ENCODE results near the gene TREML2.
"Not testable (repeated sequence)": the region's sequence is repeated elsewhere in the genome, so short reads cannot be mapped to it uniquely, and the experiment has no call there.

The TREML2 gene

GRCh38 chr6:41204156-41204555 is 3.2 kb upstream of the TREML2 start:
- no peak for DNase-seq

DNA sequence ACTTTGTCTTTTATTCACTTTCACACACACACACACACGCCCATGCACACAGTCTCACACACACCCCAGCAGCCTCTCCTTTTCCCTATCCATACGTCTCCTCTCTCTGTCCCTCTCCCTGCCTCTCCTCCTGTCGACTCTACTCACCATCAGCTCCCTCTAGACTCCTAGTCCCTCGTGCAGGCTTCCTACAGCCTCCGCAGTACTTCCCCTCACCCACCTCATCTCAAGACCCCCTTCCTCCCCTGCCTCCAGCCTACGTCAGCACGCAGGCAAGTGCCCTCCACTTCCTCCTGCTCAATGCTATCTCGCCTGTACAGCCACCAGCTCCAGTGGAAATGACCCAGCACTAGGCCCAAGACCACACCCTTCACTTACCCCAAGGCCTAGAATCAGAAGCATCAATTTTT is 820 bp upstream of the TREML2 start:
- no peak for DNase-seq

- no peak for DNase-seq
Observed at GRCh38 chr6:41200296-41200900, 551 bp downstream of the TREML2 start.

DNA sequence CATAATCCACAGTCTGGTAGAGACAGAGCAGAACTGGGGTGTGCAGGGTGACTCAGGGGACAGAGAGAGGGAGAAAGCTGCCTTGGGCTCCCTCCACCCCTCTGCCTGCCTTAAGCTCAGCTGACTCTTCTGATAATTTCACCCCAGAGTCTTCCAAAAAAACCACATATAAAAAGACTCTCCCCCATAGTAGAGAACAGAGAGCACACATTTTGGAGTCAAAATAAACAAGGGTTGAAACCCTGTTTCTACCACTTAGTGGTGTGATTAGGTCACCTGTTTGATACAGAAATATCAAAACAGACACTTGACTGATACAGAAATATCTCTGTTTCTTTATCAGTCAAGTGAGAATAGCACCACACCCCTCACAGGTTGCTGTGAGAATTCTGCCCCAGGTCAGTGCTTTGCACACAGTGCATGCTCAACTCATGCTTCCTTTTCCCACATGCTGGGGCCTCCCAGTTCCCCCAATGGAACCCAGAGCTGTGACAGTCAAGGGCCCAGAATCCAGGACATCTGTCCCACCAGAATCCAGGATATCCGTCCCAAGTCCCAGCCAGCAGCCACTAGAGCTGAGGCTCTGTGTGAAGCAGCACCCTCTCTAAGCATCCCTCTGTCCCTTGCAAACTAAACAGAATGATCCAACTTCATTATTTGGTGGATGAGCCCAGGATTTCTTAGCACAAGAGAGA is 1.2 kb downstream of the TREML2 start:
- no peak for DNase-seq

DNA sequence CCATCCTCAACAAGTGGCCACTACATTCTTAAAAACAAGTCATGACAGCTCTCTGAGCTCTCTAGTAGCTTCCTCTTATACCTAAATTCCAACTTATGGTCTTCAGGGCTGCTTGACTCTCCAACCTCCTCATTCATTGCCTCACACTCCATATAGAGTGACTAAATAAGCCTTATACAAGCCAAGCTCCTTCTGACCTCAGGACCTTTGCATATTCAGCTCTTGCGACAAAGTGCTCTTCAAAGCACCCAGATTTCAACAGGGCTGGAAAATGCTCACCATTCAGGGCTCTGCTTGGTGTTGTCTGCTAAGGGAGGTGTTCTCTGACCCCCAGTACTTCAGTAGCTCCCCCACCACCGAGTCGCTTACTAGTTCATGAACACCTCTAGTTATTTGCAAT is 3.7 kb downstream of the TREML2 start:
- DNase-seq = no peak

DNA sequence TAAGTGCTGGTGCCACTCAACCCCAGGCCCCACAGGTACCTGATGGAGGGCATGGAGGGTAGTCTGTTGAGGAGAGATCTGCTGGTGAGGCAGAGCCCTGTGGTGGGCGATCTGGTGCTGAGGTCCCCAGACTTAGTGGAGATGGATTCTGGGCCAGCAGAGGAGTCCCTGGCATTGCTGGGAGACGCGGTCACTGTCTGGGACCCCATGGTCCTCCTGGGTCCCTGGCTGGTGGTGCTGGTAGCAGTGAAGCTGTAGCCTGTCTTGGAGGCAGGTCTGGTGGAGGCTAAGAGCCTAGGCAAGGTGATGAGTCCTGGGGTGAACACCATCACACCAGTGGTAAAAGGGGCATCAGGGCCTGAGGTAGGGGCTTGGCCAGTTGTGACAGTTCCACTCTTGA is 6.6 kb downstream of the TREML2 start:
- no peak for DNase-seq

GRCh38 chr6:41193884-41194283 is 7.1 kb downstream of the TREML2 start:
- no peak for DNase-seq

DNA sequence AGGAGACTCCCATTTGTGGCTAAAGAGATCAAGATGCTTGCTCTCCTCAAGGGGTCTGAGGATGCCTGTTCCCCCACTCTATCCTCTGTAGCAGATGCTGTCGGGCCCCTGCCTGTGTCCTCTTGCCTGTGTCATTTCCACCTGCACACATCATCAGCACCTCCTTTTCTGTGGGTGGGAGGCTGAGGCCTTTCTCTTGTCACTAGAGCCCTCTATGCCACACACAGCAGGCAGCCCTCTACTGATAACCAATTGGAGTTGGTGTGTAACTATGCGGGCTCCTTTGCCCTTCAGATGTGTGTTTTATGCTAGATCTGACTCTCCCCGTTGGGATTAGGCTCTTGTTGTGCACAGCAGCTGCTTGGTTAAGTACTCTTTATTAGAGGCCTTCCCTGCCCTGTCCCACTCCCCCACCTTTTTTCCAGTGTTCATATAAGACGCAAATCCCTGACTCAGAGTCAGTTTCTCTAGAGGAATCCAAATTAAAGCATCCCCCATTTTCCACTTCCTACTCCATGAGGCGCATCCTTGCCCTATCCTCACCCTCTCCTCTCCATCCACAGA is 7.7 kb downstream of the TREML2 start:
- DNase-seq = no peak

GRCh38 chr6:41191569-41191968 is 9.4 kb downstream of the TREML2 start:
- DNase-seq = no peak

GRCh38 chr6:41190791-41191190 is 10.2 kb downstream of the TREML2 start:
- DNase-seq = no peak

GRCh38 chr6:41189967-41190366 is 11.0 kb downstream of the TREML2 start:
- no peak for DNase-seq

- DNase-seq = not testable (repeated sequence)
Observed at GRCh38 chr6:41189046-41189445, 11.9 kb downstream of the TREML2 start.

DNA sequence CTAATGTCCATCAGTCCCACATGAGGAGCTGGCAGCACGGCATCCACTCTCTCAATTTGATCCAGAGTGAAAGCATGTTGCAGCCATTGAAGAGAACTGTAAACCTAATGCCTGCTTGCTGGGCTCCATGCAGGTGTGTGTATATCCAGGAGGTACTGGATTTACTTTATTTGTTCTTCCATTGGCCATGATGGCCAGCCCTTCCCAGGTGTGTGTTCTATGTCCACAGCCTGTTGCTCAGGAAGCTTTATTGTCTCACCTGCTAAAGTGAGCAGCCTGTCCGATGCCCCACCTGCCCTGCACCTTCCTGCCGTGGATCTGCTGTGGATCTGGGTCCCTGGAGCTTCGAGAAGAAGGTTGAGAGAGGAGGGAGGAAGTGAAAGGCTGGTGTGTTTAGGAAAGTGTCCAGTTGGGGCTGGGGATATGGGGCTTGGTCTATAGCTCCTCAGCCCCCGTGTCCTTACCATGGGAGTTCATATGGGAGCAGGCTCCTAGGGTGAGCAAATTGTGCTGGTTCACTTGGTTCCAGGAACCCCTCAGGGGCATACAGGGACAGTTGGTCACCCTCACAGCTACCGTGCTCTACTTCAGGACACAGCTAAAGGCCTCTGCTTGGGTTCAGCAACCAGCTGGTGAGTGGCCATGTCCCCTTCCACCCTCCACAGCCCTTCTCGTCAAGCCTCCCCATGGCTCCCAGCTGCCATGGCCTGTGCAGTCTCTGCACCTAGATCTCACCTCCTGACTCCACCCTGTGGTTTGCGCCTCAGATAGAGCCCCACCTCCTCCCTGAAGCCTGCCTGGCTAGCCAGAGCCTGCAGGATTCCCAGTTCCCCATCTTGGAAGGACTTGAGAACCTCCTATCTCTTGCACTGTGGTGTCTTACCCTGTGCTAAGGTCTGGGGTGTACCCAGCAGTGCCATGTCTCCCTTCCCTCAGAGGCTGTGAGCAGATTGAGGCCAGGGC is 12.7 kb downstream of the TREML2 start:
- DNase-seq = no peak

- DNase-seq = no peak
Observed at GRCh38 chr6:41186031-41186562, 14.9 kb downstream of the TREML2 start.

DNA sequence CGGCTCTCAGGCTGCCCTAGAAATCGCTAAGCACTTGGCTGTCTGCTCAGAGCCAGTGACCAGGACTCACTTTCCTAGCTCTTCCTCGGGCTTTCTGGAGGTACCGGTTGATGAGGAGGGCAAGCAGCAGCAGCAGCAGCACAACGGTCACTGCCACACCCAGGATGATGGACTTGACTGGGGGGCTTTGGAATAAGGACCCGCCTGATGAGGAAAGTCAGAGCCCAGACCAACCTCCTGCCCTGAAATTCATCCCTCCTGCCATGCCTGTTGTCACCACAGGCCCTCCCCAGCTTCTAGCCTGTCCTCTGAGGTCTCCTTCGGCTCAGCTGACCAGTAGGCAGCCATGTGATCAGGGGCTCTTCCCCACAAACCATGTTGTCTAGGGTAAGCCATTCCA is 16.2 kb downstream of the TREML2 start:
- DNase-seq = no peak

GRCh38 chr6:41182069-41183034 is 18.6 kb downstream of the TREML2 start:
- peak; percentile 33 for DNase-seq

GRCh38 chr6:41181566-41181965 is 19.4 kb downstream of the TREML2 start:
- DNase-seq = no peak

DNA sequence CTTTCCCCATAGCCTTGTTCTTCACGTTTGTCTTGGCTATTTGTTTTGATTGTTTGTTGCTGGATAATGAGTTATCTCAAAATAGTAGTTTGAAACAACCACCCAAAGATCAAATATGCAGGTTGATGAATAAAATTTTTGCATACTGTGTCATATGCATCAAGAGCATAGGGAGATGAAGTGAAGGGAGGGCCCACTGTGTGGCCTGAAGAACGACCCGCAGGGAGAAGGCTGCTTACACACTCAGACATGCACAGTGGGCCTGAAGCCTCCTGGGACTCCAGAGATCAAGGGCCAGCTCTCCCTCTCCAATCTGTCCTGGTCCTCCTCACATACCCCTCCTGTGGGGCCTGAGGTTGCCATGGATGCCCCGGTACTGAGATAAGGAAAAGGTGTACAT is 21.8 kb downstream of the TREML2 start:
- DNase-seq = no peak

- no peak for DNase-seq
Observed at GRCh38 chr6:41177695-41178094, 23.3 kb downstream of the TREML2 start.

GRCh38 chr6:41177287-41177686 is 23.7 kb downstream of the TREML2 start:
- no peak for DNase-seq

DNA sequence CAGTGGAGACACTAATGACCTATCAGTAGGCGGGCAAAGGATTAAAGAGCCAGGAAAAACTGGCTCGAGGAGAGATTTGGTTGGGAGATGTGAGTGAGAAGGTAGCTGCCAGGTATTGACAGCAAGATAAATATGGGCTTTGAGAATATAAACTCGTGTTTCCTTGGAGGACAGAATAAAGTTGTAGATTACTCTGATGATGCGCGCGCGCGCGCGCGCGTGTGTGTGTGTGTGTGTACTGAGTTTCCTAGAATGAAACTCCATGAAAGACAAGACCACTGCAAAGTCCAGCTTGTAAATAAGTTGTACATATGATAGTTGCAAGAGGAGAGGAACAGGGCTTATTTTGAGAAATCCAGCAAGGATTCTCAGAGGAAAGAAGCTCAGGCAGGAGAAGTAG is 24.8 kb downstream of the TREML2 start:
- no peak for DNase-seq

- no peak for DNase-seq
Observed at GRCh38 chr6:41175084-41175483, 25.9 kb downstream of the TREML2 start.
